HCT116 (cell line): ENCODE results near the gene TMEM238. TPM values are rescaled to one million over a fixed set of nuclear protein-coding genes. Genes with fewer than 3 reads are reported as not detected.

Source experiments
- ATAC-seq: fragments of 200-7000 bp; cut with Tn5 transposase; 2 replicates; pipeline ENCODE4 v1.9.1; 2020; ENCODE audit warnings: mild to moderate bottlenecking, moderate library complexity
- BruUV-seq: library from RNA; stranded (reverse); fragments of 400-500 nt; replicated peaks from 2 replicates; lab custom pipeline; 2021; lab: Mats Ljungman, UMichigan
- CTCF ChIA-PET: fragments of 300-600 bp; sonication (Branson Sonifier 250); formaldehyde crosslinking; loops from one replicate; lab custom pipeline; 2021; ENCODE audit warnings: antibody characterized with exemption; lab: Charles Lee
- POLR2A ChIA-PET: fragments of 300-600, 350-600 bp; sonication (Branson Sonifier 250); formaldehyde crosslinking; loops from one replicate; lab custom pipeline; 2021; ENCODE audit warnings: antibody characterized with exemption; lab: Charles Lee
- RAD21 ChIA-PET, 2 experiments: fragments of 300-600 bp; sonication (Branson Sonifier 250); formaldehyde crosslinking; loops; one replicate each; lab custom pipeline; 2023; ENCODE audit warnings: low total read pairs in 2 of 2; ENCODE audit not compliant: uncharacterized antibody in 2 of 2, unreplicated experiment in 2 of 2, low non-redundant PET in 1 of 2; lab: Charles Lee
- DNase-seq: peaks from one replicate; pipeline ENCODE4 v3.0.0-alpha.2; 2010; ENCODE audit warnings: low read depth, low spot score
- H2AFZ ChIP-seq: fragments of 200-600 bp; shearing (Covaris generic), sonication (generic); 2 replicates; pipeline ENCODE4 v1.6.1; 2017; ENCODE audit warnings: low read depth, mixed run types, mixed read lengths, antibody characterized with exemption, low read length; ENCODE audit not compliant: poor library complexity, severe bottlenecking
- H3K27ac ChIP-seq: 2 replicates; pipeline ENCODE4 v1.5.1; 2012; ENCODE audit warnings: low read depth, low read length
- H3K27me3 ChIP-seq: fragments of 200-600 bp; sonication (generic); 2 replicates; pipeline ENCODE4 v1.6.1; 2016; ENCODE audit warnings: mixed run types, low read length, mixed read lengths; ENCODE audit not compliant: insufficient read depth
- H3K36me3 ChIP-seq, 2 experiments: fragments of 200-500 bp in 1 of 2; fragments of 200-600 bp in 1 of 2; sonication (Bioruptor generic) in 1 of 2; sonication (generic) in 1 of 2; 2 replicates each; pipeline versions ENCODE4 v1.5.1 to v1.6.1; 2014 to 2016; ENCODE audit warnings: low read length in 2 of 2, inconsistent platforms in 1 of 2, mixed read lengths in 1 of 2, mixed run types in 1 of 2; ENCODE audit not compliant: insufficient read depth in 2 of 2, control insufficient read depth in 1 of 2
- H3K4me1 ChIP-seq, 2 experiments: fragments of 200-600 bp in 1 of 2; sonication (generic) in 1 of 2; 2 replicates each; pipeline versions ENCODE4 v1.5.1 to v1.6.1; 2012 to 2017; ENCODE audit warnings: low read length in 2 of 2, inconsistent platforms in 1 of 2, mild to moderate bottlenecking in 1 of 2, mixed read lengths in 1 of 2, mixed run types in 1 of 2, moderate library complexity in 1 of 2; ENCODE audit not compliant: insufficient read depth in 2 of 2, control insufficient read depth in 1 of 2
- H3K4me2 ChIP-seq: fragments of 200-600 bp; sonication (generic); 2 replicates; pipeline ENCODE4 v1.6.1; 2017; ENCODE audit warnings: mixed run types, low read length, mixed read lengths
- H3K4me3 ChIP-seq, 2 experiments: fragments of 200-600 bp in 1 of 2; sonication (generic) in 1 of 2; replicated peaks in 1 of 2; 2 replicates each; pipeline ENCODE4 v1.5.1; 2011 to 2016; ENCODE audit warnings: low read length in 2 of 2, control low read depth in 1 of 2, low read depth in 1 of 2, mild to moderate bottlenecking in 1 of 2, mixed read lengths in 1 of 2, mixed run types in 1 of 2
- H3K79me2 ChIP-seq: fragments of 200-600 bp; sonication (generic); 2 replicates; pipeline ENCODE4 v1.6.1; 2017; ENCODE audit warnings: mild to moderate bottlenecking, mixed run types, low read length, moderate library complexity, mixed read lengths; ENCODE audit not compliant: insufficient read depth
- H3K9ac ChIP-seq: fragments of 200-600 bp; sonication (generic); 2 replicates; pipeline ENCODE4 v1.6.1; 2016; ENCODE audit warnings: low read length, mixed read lengths
- H3K9me2 ChIP-seq: fragments of 200-600 bp; sonication (generic), shearing (Covaris generic); 2 replicates; pipeline ENCODE4 v1.6.1; 2017; ENCODE audit warnings: mixed run types, mild to moderate bottlenecking, moderate library complexity; ENCODE audit not compliant: insufficient read depth
- H3K9me3 ChIP-seq, 2 experiments: fragments of 200-500 bp in 1 of 2; fragments of 200-600 bp in 1 of 2; sonication (Bioruptor generic) in 1 of 2; sonication (generic) in 1 of 2; 2 replicates each; pipeline ENCODE4 v1.6.1; 2014 to 2017; ENCODE audit warnings: low read length in 2 of 2, mixed read lengths in 2 of 2, inconsistent platforms in 1 of 2, low read depth in 1 of 2, mild to moderate bottlenecking in 1 of 2, mixed run types in 1 of 2, moderate library complexity in 1 of 2; ENCODE audit not compliant: control insufficient read depth in 1 of 2, insufficient read depth in 1 of 2
- H4K20me1 ChIP-seq: fragments of 200-600 bp; sonication (generic), shearing (Covaris generic); 2 replicates; pipeline ENCODE4 v1.6.1; 2017; ENCODE audit warnings: mixed run types, mild to moderate bottlenecking, moderate library complexity; ENCODE audit not compliant: insufficient read depth
- CBX3 ChIP-seq: IDR thresholded peaks from 2 replicates; pipeline ENCODE4 v1.6.1; 2012; ENCODE audit warnings: low read depth
- CEBPB ChIP-seq: IDR thresholded peaks from 2 replicates; pipeline ENCODE4 v1.6.1; 2012; ENCODE audit warnings: low read depth
- CTCF ChIP-seq, 3 experiments: fragments of 200-600 bp in 1 of 3; sonication (generic) in 1 of 3; IDR thresholded peaks in 2 of 3; conservative IDR thresholded peaks in 1 of 3; 2 replicates each; pipeline ENCODE4 v1.5.1; 2012 to 2017; ENCODE audit warnings: low read depth in 2 of 3, low read length in 2 of 3, antibody characterized with exemption in 1 of 3, borderline replicate concordance in 1 of 3, control low read depth in 1 of 3, mild to moderate bottlenecking in 1 of 3, mixed read lengths in 1 of 3, mixed run types in 1 of 3, moderate library complexity in 1 of 3; ENCODE audit not compliant: insufficient read depth in 1 of 3
- EGR1 ChIP-seq: IDR thresholded peaks from 2 replicates; pipeline ENCODE4 v1.6.1; 2012; ENCODE audit warnings: low read depth
- ELF1 ChIP-seq: IDR thresholded peaks from 2 replicates; pipeline ENCODE4 v1.6.1; 2012; ENCODE audit warnings: low read depth, borderline replicate concordance
- EZH2phosphoT487 ChIP-seq: fragments of 200-600 bp; IDR thresholded peaks from 2 replicates; pipeline ENCODE4 v1.6.1; 2018; ENCODE audit warnings: antibody characterized with exemption, borderline replicate concordance
- FOSL1 ChIP-seq: IDR thresholded peaks from 2 replicates; pipeline ENCODE4 v1.6.1; 2012; ENCODE audit warnings: low read depth
- JUND ChIP-seq: IDR thresholded peaks from 2 replicates; pipeline ENCODE4 v1.6.1; 2012
- MAX ChIP-seq: IDR thresholded peaks from 2 replicates; pipeline ENCODE4 v1.6.1; 2012
- POLR2A ChIP-seq: IDR thresholded peaks from 2 replicates; pipeline ENCODE4 v1.7.0; 2011; ENCODE audit warnings: borderline replicate concordance; ENCODE audit not compliant: insufficient read depth, insufficient read length; ENCODE audit errors: extremely low read depth
- POLR2AphosphoS5 ChIP-seq: IDR thresholded peaks from 2 replicates; pipeline ENCODE4 v1.6.1; 2011; ENCODE audit warnings: mild to moderate bottlenecking, low read depth, low read length, moderate library complexity
- RAD21 ChIP-seq: IDR thresholded peaks from 2 replicates; pipeline ENCODE4 v1.6.1; 2012; ENCODE audit warnings: low read depth, mild to moderate bottlenecking
- REST ChIP-seq: IDR thresholded peaks from 2 replicates; pipeline ENCODE4 v1.6.1; 2012; ENCODE audit warnings: low read depth
- SIN3A ChIP-seq: IDR thresholded peaks from 2 replicates; pipeline ENCODE4 v1.6.1; 2012; ENCODE audit warnings: low read depth
- SP1 ChIP-seq: IDR thresholded peaks from 2 replicates; pipeline ENCODE4 v1.6.1; 2012; ENCODE audit warnings: low read depth
- SRF ChIP-seq: IDR thresholded peaks from 2 replicates; pipeline ENCODE4 v1.6.1; 2012; ENCODE audit warnings: low read depth
- YY1 ChIP-seq: IDR thresholded peaks from 2 replicates; pipeline ENCODE4 v1.6.1; 2011; ENCODE audit warnings: low read length, low read depth, moderate library complexity, mild to moderate bottlenecking; ENCODE audit not compliant: insufficient replicate concordance; ENCODE audit errors: extremely low read depth
- ZBTB33 ChIP-seq: IDR thresholded peaks from 2 replicates; pipeline ENCODE4 v1.6.1; 2011; ENCODE audit warnings: mild to moderate bottlenecking, low read length, moderate library complexity; ENCODE audit not compliant: insufficient replicate concordance; ENCODE audit errors: extremely low read depth
- ZFX ChIP-seq: fragments of 450-650 bp; IDR thresholded peaks from 2 replicates; pipeline ENCODE4 v1.6.1; 2017
- ZNF274 ChIP-seq: fragments of 200-500 bp; sonication (Bioruptor generic); IDR thresholded peaks from 2 replicates; pipeline ENCODE4 v1.6.1; 2014; ENCODE audit warnings: mild to moderate bottlenecking, low read depth, low read length, inconsistent platforms
- intact Hi-C: fragments of 100-400 bp; cut with micrococcal nuclease; formaldehyde crosslinking; loops from 2 replicates; pipeline ENCODE4 v1.10.0; 2022
- total RNA-seq: library from RNA; stranded (reverse); gene quantifications from one replicate; pipeline ENCODE4 v1.2.1, GENCODE V29; 2021; ENCODE audit not compliant: unreplicated experiment

The TMEM238 gene
- total RNA-seq, 1 experiment from 2014 or later, result 21.0 TPM

- H4K20me1 ChIP-seq, result no peaks in the 10 kb centered on the region
- H3K4me1 ChIP-seq, result peaks cover 3 to 17% of the 10 kb centered on the region in 2 experiments; a peak in 3 of 4 replicates
- BruUV-seq, result no TSS peak
- no peaks in the 10 kb centered on the region for H3K79me2 ChIP-seq
- CTCF ChIA-PET, result no interaction called here
- H2AFZ ChIP-seq, result no peak overlapping the region
- no peak for ATAC-seq
- no peaks in the 10 kb centered on the region for H3K27me3 ChIP-seq
- no peak overlapping the region for H3K4me2 ChIP-seq
- no peak overlapping the region for H3K9ac ChIP-seq
- H3K9me3 ChIP-seq, result no peaks in the 10 kb centered on the region
- RAD21 ChIA-PET, result no interaction called here
- H3K27ac ChIP-seq, result no peak overlapping the region
- no peak for DNase-seq
- POLR2A ChIA-PET, result no interaction called here
- intact Hi-C loops, result no loop called here
- H3K9me2 ChIP-seq, result no peaks in the 10 kb centered on the region
- H3K36me3 ChIP-seq, result no peaks in the 10 kb centered on the region
- no peak for TF ChIP-seq ELF1
- TF ChIP-seq MAX, result no peak
- no peak for TF ChIP-seq ZFX
- no peak for TF ChIP-seq SP1
- no peak for TF ChIP-seq FOSL1
- no peak for TF ChIP-seq CEBPB
- no peak for TF ChIP-seq POLR2AphosphoS5
- TF ChIP-seq ZBTB33, result no peak
- TF ChIP-seq EZH2phosphoT487, result no peak
- TF ChIP-seq JUND, result no peak
- no peak for TF ChIP-seq REST
- TF ChIP-seq SRF, result no peak
- TF ChIP-seq ZNF274, result no peak
- no peak for TF ChIP-seq EGR1
- no peak for TF ChIP-seq YY1
- no peak for TF ChIP-seq SIN3A
- TF ChIP-seq CTCF (IDR thresholded peaks at IDR 0.05 in 2 of 3, conservative IDR thresholded peaks at IDR 0.05 in 1 of 3; ENCODE audit: borderline replicate concordance in 1 of 3, insufficient read depth in 1 of 3, low read depth in 2 of 3, low read length in 2 of 3), result no peak
- no peak for TF ChIP-seq CBX3
- TF ChIP-seq POLR2A, result no peak
- TF ChIP-seq RAD21, result no peak
- TF ChIP-seq, all 23 proteins: peak for 0
- no peak overlapping the region for H3K4me3 ChIP-seq
These were observed 18.1 kb downstream of the TMEM238 start for GRCh38 chr19:55365964-55366363.
